ENCODE data around the gene MBNL2.

MBNL2 gene

GRCh38 chr13:97234236-97234635 is 12.1 kb downstream of the MBNL2 start:
- no peak for DNase-seq (ENCODE audit: low read depth in 2 of 2)

DNA sequence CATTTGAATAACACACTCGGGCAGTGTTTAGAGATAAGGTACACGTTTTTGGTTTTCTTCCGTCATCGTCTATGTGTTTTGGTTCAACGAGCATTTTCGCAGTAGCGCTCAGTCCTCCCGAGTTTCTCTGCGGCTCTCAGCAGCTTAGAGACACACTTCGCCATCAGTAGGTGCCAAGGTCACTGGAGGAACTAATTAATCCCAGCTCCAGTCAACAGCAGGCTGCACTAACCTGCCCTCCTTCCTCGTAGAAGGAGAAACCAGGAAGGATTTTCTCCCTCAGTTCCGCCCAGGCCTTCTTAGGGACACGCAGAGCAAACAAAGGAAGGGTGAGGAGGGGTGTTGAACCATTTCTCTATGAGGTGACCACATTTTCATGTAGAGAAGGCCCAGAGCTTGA is 12.6 kb downstream of the MBNL2 start:
- no peak for DNase-seq (ENCODE audit: low read depth in 2 of 2)

GRCh38 chr13:97235549-97236231 is 13.6 kb downstream of the MBNL2 start:
- DNase-seq (ENCODE audit: low read depth in 2 of 2): no peak

DNA sequence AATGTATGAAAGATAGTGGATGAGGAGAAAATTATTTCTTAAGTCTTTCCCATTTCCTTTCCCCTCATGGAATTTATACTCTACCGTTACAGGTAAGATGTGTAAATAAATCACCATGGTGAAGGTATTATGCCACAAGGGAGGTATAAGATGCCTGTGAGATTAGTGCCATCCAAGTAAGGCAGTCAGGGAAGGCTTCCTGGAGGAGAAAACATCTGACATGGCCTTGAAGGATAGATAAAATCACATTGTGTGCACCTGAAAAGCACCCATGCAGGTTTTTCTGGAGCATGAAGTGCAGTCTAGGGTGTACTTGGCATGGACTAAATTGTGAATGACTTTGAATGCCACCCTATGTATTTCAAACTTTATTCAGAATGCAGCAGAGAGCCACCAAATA is 15.3 kb downstream of the MBNL2 start:
- DNase-seq (ENCODE audit: low read depth in 2 of 2): no peak

- no peak for DNase-seq (ENCODE audit: low read depth in 2 of 2)
These were observed 16.3 kb downstream of the MBNL2 start for GRCh38 chr13:97238432-97238831.

DNA sequence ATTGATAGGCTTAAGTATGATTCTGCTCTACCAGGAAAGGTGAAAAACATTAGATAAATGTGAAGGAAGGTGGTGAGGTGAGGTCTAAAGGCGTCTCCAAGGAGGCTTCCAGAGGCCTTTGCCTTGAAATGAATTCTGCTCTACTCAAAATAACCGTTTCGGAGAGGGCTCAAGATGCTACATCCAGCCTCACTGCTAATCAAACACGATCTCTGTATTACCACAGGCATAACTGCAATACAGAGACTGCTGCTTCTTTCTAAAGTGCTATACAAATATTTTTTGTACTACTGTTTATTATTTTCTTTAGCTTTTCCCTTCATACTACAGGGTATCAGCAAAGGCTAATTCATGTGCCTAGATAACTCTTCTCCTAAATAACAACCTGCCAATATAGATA is 16.8 kb downstream of the MBNL2 start:
- DNase-seq (ENCODE audit: low read depth in 2 of 2): no peak

GRCh38 chr13:97239306-97239705 is 17.2 kb downstream of the MBNL2 start:
- no peak for DNase-seq (ENCODE audit: low read depth in 2 of 2)

DNA sequence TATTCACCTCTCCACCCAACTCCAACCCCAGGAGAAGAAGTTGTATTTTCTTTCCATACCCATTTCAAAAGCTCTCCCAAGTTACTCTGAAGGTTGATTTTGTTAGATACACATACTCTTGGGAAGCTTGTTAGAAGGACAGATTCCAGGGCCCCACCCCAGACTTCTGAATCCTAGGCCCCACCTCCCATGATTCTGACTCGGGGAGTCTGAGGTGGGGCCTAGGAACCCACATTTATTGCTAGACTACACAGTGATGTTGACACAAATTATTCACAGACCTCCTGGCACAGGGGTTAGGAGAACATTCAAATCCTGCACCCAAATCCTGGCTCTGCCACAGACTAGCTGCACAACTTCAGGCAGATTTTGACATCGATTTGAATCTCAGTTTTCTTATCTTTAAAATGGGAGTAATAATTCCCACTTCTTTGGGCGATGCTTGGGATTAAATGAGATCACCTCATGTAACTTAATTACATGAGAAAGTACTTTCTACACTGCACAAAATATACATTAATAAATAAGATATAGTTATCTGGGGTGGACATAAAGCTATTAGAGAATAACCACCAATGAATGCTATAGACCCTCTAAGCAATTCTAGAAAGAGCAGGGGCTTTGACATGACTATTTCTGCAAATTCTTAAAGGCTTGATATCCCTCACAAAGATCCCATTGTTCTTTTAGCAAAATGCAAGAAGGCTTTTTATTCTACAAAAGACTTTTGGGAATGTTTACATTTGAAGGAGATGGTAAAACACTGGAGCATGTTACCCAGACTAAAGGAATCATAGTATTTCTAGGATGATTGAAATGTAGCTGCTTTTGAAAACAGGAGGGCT is 18.0 kb downstream of the MBNL2 start:
- DNase-seq (ENCODE audit: low read depth in 2 of 2): no peak

GRCh38 chr13:97240788-97241734 is 18.9 kb downstream of the MBNL2 start:
- DNase-seq (ENCODE audit: low read depth in 2 of 2): no peak

GRCh38 chr13:97241761-97242160 is 19.6 kb downstream of the MBNL2 start:
- no peak for DNase-seq (ENCODE audit: low read depth in 2 of 2)

DNA sequence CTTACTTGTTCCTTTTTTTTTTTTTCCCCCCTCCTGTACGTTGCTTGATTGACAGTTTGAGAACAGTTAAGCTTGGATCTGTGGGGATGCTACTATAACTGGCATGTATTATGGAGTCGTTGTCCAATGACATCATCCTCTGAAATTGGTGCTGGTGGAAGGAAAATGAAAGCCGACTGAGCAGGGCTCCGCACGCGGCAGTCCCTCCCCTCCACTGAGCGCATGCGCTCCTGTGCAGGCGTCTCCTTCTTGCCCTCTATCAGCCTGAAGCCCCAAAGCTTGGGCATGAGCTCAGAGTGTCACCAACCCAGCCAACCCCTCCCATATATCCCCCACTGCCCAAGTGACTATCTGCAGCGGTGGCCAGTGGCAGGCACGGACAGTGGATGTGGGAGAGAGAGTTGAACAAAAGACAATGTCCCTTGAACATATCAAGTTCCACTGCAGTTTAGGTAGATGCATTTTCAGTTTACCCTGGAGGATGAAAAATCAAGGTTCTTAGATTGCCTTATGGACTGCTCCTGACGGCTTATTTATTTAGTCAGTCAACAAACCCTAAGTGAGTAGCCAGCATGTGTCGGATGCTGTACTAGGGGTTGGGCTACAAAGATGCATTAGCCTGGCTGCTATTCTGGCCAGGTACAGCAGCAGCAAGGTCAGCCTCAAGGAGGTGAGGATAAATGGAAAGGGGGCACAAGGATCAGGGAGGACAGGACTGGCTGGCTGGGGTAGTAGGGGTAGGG is 20.8 kb downstream of the MBNL2 start:
- no peak for DNase-seq (ENCODE audit: low read depth in 2 of 2)

GRCh38 chr13:97243915-97244781 is 22.0 kb downstream of the MBNL2 start:
- no peak for DNase-seq (ENCODE audit: low read depth in 2 of 2)

- DNase-seq (ENCODE audit: low read depth in 2 of 2): no peak
These were observed 22.9 kb downstream of the MBNL2 start for GRCh38 chr13:97245011-97245410.

GRCh38 chr13:97246596-97247158 is 24.5 kb downstream of the MBNL2 start:
- no peak for DNase-seq (ENCODE audit: low read depth in 2 of 2)

DNA sequence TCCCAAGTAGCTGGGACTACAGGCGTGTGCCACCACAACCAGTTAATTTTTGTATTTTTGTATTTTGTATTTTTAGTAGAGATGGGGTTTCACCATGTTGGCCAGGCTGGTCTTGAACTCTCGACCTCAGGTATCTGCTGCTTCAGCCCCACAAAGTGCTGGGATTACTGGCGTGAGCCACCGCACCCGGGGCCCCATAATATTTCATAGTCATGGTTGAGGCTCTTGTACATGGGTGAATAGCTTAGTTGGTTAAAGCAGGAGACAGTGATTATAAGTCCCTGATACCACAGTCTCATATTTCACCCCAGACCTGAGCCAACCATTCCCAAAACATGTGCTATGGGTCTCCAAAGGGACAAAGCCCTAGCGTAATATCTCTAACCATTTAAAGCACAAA is 26.1 kb downstream of the MBNL2 start:
- DNase-seq (ENCODE audit: low read depth in 2 of 2): no peak

DNA sequence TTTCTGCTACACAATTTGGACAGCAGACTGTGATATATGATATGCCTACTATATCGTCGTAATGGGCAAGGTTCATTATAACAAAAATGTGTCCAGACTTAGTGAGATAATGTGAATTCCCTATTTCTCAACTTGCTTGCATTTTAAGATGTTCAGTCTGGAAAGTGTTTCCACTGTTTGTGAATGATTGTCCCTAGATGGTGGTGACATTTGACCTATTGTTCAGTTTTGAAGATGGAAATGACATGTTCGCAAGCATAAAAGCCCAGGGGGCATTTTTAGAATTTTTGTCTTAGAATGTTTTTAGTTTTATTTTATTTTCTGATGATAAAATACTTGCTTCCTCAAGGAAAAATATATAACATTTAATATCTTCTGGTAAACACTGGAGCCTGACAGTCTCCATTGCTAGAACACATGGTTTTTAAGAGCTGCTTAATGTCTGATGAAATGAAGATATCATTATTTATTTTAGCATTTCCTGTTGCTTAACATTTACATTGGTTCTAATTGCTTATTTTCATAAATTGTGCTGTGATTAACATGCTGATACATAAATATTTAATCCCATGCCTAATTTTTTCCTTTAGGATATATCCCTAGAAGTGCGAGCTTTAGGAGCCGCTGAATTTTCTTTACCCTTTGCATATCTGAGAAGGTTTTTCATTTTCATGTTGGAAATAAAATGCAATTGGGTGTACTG is 27.1 kb downstream of the MBNL2 start:
- DNase-seq (ENCODE audit: low read depth in 2 of 2): no peak

GRCh38 chr13:97249796-97250495 is 27.8 kb downstream of the MBNL2 start:
- no peak for DNase-seq (ENCODE audit: low read depth in 2 of 2)

DNA sequence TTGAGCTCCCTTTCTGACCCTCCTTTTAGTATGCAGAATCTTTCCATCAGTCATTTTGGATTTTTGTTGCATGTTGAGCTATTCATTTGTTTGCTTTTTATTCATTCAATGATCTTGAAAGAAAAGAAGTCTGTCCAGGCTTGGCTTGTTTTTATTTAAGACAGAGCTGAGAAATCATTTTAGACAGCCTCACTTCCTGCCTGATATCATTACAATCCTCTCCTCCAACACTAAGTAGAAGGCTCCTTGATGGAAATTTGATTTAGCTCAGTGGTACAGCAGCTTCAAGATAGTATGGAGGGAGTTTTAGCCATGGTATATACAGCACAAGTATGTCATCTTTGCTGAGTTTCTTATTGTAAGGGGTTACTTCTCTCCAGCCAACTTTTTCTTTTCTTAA is 28.4 kb downstream of the MBNL2 start:
- DNase-seq (ENCODE audit: low read depth in 2 of 2): no peak

DNA sequence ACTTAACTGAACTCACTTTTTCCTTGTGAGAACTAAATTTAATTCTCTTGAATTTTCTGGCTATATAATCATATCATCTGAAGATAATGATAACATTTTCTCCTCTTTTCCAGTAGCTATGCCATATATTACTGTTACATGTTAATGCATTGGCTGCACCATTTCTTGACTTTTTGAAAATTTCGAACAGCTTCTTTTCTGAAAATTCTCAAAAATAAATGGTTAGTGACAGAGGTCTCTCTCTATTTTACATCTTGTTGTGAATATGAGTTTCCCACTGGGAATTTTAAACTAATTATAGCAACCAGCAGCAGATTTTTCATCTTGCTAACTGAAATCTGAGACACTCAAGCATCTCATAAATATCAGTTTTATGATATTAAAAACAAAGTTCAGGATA is 30.6 kb downstream of the MBNL2 start:
- no peak for DNase-seq (ENCODE audit: low read depth in 2 of 2)
